Stimulated activated CD4-positive, alpha-beta T cell treated with anti-CD3 and anti-CD28 coated beads, TNF-alpha, amount 100 ng/mL, for 48 hours (primary cell): ENCODE data around the gene MXRA7.

ENCODE experiments used
- DNase-seq, 3 donors: peaks; one replicate each; pipeline ENCODE4 v3.0.0-alpha.2; 2020; ENCODE audit warnings: low read depth in 3 of 3

Gene MXRA7

DNA sequence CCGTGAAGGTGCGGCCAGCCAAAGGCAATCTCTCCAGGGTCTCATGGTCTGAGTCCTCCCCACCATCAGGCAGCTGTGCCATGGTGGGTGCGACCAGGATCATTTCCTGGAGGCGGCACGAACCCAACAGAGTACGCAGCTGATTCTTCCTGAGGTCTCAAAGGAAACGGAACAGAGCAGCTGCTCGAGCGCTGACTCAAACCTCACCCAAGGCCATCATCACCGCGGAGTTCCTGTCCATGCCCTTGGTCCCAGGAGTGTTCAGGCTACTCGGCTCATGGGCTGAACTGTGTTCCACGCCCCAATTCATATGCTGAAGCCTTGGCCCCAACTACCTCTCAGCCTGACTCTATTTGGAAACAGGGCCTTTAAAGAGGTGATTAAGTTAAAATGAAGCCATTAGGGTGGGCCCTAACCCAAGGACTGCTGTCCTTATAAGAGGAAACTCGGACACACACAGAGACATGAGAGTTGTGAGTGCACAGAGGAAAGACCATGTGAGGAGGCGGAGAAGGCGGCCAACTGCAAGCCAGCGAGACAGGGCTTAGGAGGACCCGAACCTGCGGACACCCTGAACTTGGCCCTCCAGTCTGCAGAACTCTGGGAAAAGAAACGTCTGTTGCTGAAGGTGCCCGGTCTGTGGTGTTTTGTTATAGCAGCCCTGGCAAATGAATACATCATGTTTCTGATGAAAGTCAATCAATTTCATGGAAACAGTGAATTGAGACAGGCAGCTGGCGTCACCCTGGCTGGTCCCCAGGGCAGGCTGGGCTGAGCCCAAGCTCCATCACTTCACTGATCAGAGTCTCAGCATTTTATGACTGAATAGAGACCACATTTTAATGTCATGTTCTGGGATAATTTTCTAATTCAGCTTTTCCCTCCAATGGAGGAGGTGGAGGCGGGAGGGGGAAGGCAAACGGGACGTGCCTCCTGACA lies 13.7 kb downstream of the MXRA7 start:
- no peak for DNase-seq

DNA sequence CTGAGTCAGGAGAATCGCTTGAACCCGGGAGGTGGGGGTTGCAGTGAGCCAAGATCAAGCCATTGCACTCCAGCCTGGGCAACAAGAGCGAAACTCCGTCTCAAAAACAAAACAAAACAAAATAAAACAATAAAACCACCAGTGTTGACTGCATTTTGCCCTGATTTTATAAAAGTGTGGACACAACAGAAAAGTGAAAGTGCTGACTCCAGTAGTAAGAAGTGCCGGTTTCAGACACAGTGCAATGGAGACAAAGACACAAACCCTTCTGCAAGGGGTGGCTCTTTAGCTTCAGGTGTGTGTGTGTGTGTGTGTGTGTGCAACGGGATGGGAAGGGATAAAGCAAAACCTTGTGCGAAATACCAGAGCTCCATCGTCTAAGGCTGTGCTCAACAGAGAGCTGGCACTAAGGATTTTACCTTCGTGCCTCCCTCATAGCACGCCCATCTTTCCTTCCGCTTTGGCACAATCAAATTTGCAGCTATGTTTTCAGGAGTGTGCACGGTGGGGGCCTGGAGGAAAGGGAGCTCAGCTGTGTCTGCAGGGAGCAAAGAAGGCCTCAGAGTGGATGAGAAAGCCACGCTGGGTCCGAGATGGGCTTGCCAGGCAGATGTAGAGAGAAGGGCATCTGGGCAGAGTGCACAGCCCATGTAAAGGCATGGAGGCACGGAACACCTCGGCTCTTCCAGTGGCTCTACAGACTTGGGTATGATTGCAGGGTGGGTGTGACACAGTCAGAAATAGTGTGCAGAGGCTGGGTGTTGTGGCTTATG lies 15.5 kb downstream of the MXRA7 start:
- DNase-seq = no peak

DNA sequence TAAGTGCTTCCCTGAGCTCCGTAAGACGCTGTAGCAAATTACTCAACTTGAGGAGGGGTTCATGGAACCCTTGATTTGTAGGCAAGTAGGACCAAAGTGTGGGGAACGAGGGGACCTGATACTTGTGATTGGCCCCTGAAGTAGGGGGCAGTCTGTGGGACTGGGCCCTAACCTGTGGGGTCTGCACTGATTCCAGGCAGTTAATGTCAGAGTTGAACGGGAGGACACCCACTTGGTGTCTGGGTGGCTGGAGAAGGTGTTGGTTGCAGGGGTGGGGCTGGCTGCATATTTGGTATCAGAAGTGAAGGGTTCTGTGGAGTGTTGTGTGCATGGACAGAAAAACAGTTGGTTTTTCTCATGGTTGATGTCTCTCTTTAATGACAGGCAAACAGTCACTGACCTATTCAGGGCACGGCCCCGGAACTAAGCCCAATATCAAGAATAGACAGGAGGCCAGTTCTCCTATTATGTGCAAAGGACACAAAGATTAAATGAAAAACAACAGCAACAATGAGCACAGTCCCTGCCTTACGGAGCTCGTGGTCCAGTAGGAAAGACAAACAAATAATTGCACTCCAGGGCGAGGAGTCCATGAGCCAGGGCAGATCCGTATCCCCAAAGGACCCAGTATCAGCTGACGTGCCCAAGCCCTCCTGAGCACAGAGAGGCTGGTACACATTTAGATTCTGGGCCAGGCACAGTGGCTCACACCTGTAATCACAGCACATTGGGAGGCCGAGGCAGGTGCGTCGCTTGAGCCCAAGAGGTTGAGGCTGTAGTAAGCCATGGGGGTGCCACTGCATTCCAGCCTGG lies 19.2 kb downstream of the MXRA7 start:
- no peak for DNase-seq

DNA sequence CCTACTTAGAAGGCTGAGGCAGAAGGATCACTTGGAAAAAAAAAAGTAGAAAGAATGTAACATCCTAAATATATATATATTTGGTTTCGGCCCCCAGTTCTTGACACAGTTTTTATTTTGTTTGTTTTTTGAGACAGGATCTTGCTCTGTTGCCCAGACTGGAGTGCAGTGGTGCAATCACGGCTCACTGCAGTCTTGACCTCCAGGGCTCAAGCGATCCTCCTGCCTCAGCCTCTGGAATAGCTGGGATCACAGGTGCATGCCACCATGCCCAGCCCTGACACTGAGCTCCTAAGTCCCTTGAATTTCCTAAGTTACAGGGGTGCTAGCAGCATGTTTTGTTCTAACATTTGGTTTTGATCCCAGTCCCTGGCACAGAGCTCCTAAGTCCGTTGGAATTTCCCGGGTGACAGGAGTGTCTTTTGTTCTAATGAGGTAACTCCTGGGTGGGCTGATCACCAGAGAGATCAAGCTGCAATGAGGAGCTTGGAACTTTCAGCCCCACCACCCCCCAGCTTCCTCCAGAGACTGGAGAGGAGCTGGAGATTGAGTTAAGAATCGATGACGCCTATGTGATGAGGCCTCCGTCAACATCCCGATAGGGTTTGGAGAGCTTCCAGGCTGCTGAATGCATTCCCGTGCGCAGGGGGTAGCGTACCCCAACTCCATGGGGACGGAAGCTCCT lies 20.0 kb downstream of the MXRA7 start:
- DNase-seq = no peak

DNA sequence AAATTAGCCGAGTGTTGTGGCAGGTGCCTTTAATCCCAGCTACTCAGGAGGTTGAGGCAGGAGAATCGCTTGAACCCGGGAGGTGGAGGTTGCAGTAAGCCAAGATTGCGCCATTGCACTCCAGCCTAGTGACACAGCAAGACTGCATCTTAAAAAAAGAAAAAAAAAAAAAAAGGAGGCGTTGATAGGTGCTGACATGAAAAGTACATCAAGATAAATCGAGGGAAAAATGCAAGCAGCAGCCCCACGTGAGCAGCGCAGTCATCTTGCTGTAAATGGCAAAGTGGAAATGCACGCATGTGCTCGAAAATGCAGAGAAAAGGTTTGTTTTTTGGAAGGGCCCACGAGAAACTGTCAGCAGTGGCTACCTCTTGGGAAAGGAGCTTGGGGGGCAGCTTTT lies 20.9 kb downstream of the MXRA7 start:
- no peak for DNase-seq

DNA sequence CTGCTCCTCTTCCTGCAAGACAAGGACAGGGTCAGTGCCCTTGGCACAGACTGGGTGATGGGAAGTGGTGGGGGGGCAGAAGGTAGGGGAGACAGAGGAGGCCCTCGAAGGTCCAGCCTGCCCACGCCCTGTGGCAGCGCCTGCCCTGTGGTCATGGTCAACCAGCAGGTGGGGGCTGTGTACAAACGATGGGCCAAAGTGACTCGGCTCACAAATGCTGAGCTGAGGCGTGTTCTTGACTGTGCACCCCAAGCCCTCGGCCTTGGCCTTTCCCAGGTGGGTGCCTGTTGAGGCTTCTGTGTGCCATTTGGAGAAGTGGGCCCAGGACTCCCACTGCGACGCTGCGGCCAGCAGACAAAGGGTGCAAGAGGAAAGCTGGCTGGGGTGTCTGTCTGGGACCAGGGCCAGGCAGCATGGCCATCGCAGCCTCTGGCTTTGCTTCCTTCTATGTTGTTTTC lies 22.6 kb downstream of the MXRA7 start:
- no peak for DNase-seq

DNA sequence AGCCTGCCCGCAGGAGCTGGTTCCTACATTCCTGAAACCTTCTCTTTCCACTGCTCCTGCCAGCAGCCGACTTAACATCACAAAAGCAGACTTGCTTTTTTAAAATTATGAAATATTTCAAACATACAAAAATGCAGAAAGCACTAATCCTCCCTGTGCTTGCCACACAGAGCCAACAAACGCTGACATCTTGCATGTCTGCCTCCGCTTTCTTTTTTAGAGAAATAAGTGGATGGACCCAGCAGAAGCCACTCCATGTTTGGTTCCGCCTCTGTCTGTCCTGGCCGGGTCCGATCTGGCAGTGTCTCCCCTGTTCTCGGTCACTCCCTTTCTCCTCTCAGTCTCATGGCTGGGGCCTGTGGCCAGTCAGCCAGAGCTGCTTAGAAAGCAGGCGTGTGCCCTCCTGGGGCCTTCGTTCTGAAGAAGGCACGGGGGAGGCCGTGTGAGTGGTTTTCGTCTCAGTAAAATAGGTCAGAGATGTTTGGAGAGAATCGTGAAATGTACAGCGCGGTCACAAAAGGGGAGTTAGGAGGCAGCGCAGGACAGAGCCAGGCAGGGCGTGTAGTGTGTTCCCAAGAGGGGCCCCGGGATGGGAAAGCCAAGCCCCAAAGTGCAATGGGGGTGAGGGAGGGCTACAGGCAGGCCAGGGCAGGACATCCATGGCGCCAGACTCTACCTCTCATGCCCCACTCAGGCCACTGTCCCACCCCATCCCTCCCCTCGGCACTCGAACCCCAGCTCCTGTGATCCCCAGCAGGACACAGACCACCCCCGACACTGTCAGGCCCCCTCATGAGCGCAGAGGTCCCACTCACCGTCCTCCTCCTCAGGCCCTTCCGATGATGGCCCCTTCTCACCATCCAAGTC lies 23.2 kb downstream of the MXRA7 start:
- no peak for DNase-seq

DNA sequence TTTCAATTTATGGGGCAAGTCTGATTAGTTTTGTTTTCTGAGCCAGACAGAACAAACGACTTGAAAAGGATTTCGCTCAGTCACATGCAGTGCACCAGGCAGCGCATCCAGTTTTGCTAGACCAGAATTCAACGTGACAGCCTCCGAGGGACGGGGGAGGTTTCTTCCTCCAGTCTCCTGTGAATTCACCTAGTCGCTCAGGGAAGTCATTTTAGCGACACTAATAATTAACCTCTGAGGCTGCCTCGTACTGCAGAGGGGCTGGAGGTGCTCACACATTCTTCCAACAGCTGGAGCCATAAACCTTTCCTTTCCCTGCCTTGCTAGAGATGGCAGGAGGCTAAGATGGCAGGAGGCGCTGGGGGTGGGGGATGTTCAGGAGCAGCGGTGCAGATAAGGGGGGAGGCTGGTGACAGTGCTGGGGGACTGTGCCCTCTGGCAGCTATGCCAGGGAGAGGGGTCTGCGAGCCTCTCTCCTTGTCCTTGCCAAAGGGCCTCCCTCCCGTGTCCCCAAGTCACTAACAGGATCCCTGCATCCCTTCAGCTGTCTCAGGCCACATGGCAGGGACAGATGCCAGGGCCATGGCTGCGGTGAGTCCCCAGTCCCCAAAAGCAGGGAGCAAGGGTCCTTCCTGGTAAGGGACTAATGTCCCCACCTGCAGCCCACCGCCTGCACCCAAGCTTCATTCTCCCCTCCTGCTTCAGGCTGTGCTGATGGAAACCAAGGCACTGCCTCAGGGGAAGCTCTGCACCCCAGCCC lies 24.0 kb downstream of the MXRA7 start:
- no peak for DNase-seq

DNA sequence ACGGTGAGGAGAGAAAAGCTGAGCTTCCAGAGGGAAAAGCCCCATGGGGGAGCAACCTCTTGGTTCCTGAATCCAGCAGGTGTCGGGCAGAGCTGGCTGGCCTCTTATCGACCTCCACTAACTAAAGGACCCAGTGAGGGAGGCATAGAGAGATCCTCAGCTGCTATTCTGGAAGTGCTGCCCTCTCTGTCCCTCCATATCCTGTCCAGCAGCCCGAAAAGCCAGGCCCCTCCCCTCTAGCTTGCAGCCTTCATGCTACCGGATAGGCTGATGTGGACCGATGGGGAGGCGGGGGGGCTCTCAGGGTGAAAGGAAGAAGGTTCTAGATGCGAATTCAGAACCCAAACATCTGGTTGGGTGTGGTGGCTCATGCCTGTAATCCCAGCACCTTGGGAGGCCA lies 24.9 kb downstream of the MXRA7 start:
- DNase-seq = no peak

DNA sequence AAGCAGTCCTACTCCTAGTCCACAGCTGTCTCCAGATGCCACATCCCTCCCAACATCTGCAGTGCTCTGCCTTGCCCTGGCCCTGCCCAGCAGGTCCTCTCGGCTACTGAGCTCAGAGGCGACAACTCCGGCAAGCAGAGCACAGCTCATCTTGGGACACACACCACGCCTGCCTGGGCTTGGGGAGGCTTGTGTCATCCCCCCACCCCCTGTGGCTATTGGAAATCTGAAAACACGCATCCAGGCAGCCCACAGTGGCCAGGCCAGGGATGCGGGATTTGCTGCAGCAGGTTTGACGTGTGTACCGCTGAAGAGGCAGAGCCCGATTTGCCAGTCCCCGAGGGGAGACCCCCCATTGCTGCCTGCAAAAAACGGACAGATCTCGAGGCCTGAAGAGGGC lies 25.4 kb downstream of the MXRA7 start:
- no peak for DNase-seq

DNA sequence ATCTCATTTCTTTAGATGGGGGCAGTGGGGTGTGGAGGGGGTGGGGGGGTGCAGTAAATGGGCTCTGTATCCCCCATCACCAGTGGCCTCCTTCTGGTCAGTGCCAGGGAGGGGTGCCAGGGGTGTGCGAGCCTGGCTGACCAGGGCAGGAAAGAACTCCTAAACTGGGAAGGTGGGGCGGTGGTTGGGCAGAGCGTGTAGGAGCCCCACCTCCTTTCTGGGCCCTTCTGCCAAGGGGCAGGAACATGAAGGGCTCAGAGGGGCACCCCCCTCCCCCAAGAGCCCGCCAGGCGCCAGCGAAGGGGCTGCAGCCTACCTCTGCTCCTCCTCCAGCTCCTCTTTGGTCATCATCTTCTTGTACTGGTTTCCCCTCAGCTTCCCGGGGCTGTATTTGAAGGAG lies 26.0 kb downstream of the MXRA7 start:
- DNase-seq = no peak

DNA sequence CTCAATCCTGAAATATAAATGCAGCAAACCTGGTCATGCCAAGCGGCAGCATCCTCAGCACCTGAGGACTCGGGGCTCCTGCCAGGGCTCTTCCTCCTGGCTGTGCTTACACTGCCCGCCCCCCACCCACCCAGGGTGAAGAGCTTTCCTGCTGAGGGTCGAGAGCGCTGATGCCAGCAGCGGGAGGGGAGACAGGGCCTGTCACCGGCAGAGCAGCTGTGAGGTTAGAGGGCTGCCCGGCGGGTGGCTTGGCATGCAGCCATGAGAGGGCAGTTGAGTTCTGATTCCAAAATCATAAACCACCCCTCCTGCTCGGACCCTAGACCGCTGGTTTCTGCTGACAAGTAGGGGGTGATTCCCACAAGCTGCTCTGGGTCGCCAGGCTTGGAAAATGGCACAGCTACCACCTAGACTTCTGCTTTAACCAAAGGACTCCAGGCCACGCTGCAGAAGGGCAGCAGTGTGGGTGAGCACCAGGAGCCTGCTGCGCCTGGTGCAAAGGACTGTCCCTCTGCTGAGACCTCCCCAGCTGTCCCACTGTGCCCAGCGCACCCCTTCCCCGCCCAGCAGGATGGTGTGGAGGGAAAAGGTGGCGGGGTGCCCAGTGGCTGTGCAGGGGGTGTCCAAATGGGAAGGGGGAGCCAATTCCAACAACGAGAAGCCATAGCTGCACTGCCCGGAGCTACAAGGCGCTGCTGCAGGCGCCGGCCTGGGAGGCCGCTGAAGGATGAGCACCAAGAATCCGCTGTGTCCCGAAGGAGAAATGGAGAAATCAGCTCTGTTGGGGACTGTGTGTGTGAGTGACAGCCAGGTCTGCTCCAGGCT lies 26.6 kb downstream of the MXRA7 start:
- no peak for DNase-seq

DNA sequence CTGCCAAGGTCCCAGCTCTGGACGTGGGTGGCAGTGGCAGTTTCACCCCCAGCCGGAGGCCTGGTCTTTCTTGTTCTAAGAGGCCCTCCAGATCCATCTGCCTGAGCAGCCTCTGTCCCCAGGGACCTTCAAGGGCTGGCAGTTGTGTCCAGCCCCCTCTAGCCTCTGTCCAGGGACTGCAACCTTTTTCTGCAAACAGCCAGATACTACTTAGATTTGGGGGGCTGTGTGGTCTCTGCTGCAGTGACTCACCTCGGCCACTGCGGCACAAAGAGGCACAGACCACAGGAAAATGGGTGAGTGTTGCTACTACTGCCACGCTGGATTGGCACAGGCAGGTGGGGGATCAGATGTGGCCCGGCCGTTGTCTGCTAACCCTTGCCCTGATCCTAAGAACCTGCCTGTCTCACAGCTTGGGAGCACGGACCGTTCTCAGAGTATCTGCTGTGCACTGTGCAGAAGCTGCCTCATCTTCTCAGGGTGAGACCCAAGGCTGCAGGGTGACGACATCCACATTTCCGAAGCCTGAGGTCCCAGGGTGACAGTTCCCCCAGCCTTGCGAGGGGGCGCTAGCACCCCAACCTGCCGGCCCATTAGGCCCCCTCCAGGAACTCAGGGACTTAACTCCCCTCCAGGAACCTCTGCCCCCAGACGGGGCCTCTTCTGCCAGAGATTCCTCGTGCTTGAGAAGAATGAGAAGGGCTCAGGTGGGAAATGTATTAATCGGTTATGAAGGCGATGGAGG lies 27.6 kb downstream of the MXRA7 start:
- no peak for DNase-seq

DNA sequence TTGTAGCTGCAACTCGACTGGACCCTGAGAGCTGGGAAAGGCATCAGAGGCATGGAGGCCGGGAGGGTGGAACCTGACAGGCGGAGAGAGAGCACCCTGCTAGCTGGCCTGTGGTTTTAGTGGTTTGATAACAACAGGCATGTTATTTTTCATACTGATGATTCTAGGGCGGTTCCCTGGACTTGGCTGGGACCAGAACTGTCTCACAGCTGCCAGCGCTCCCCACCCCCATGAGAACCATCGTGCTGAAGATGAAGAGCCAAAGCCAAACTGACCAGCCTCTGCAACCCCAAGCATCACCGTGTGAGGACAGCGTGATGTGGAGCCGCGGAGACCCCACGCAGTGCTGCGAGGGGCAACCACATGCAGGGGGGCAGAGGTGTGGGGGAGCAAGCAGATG lies 28.5 kb downstream of the MXRA7 start:
- no peak for DNase-seq

DNA sequence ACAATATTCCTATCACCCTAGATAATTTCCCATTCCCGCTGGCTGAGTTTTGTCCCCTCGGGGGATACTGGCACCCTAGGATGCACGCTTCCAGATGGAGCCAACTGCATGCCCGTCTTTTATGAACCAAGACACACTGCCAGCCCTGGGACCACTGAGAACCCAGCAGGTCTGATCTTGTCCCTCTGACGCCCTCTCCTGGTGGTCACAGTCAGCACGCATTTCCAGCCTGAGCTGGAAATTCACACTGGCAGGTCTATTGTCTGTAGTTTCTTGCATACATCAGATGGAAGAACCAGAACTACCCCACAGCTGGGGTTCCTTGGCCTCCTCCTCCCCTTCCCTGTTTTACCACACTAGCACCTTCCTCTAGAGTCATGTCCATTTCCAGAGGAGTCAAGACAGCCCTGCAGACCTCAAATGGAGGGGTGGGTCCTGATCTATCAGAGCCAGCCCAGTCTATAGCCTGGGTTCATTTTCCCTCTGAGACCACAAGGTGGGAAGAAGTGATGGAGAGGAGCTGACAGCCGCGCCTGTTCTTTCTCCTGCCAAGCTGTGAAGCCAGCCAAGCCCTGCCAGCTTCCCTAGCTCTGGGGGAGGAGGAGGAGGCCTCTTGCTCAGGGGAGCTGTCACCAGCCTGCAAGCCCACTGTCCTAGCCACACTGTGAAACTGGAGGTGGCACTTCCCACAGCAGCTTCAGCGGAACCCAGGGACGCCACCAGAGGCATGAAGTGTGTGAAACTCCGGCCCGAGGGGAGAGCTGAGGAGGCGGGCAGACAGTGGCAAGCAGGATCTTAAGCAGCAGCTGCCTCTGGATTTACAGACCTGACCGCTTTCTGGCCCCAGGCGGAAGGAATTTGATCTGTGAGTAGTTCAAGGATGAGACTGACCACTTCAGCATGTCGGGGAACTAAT lies 29.3 kb downstream of the MXRA7 start:
- DNase-seq = peak; percentile 38 to 66 (median 43)

DNA sequence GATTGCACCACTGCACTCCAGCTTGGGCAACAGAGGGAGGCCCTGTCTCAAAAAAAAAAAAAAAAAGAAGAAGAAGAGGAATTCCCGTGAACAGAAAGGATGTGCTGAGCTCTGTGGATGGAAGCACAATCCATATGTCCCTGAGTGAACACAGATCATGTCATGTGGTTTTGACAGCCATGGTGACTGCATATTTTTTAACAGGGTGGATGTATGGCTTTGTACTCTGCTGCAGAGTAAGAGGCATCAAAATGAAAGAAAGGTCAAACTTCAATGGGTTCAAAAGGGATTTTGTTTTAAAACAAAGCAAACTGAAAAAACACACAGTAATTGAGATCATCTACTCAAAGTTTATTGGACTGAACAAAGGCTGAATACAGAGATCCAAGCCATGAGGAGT lies 31.5 kb downstream of the MXRA7 start:
- DNase-seq = no peak

DNA sequence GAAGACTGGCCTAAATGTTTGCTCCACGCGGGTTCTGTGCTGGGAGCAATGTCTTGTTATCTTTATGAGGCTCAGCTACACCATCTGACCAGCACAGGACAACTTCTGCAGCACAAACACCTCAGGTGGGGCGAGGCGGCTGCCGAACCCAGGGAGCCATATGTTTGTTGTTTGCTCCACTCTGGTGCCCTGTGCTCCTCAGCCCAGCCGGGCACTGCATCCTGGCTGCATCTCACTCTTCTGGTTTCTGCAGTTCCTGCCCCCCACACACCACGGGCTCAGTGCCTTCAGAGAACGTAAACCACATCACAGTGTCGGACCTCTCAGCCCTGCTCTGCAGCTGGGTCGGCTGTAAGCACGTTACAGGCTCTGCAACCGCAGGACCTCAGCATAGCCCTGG lies 32.4 kb downstream of the MXRA7 start:
- DNase-seq = no peak
